ENCODE data around the gene GRK2. TPM values are rescaled to one million over a fixed set of nuclear protein-coding genes. Genes with fewer than 3 reads are reported as not detected.
A peak's percentile ranks its signal among the peaks of the same experiment; 100 is the strongest.

Gene GRK2
- total RNA-seq, 1 donor = 185 TPM

GRCh38 chr11:67290801-67291200 is 24.5 kb downstream of the GRK2 start:
- H3K4me1 ChIP-seq (ENCODE audit: insufficient read depth, low read length) = peaks cover 76% of the 10 kb centered on the region
- peaks cover 4% of the 10 kb centered on the region for H3K9me3 ChIP-seq (ENCODE audit: low read depth, low read length)
- H3K27me3 ChIP-seq (ENCODE audit: insufficient read depth, low read length) = no peaks in the 10 kb centered on the region
- H3K4me3 ChIP-seq (ENCODE audit: low read length) = no peak overlapping the region

- Histone ChIP-seq H3K4me1 (ENCODE audit: insufficient read depth, low read length) (peaks cover 67% of the 10 kb centered on the region), H3K9me3 (ENCODE audit: low read depth, low read length) (peaks cover 8% of the 10 kb centered on the region), H3K4me3 (ENCODE audit: low read length) (no peak overlapping the region), H3K27me3 (ENCODE audit: insufficient read depth, low read length) (no peaks in the 10 kb centered on the region)
Observed at GRCh38 chr11:67291481-67292381, 25.5 kb downstream of the GRK2 start.

- peaks cover 58% of the 10 kb centered on the region for H3K4me1 ChIP-seq (ENCODE audit: insufficient read depth, low read length)
- H3K4me3 ChIP-seq (ENCODE audit: low read length) = no peak overlapping the region
- H3K9me3 ChIP-seq (ENCODE audit: low read depth, low read length) = peaks cover 8% of the 10 kb centered on the region
- no peaks in the 10 kb centered on the region for H3K27me3 ChIP-seq (ENCODE audit: insufficient read depth, low read length)
Observed at GRCh38 chr11:67292671-67293070, 26.4 kb downstream of the GRK2 start.

- H3K4me1 ChIP-seq (ENCODE audit: insufficient read depth, low read length) = peaks cover 55% of the 10 kb centered on the region
- no peak overlapping the region for H3K4me3 ChIP-seq (ENCODE audit: low read length)
- peaks cover 8% of the 10 kb centered on the region for H3K9me3 ChIP-seq (ENCODE audit: low read depth, low read length)
- H3K27me3 ChIP-seq (ENCODE audit: insufficient read depth, low read length) = no peaks in the 10 kb centered on the region
Observed at GRCh38 chr11:67293090-67293489, 26.8 kb downstream of the GRK2 start.

GRCh38 chr11:67295846-67296245 is 29.6 kb downstream of the GRK2 start:
- Histone ChIP-seq H3K4me1 (ENCODE audit: insufficient read depth, low read length) (peaks cover 49% of the 10 kb centered on the region), H3K4me3 (ENCODE audit: low read length) (no peak overlapping the region), H3K27me3 (ENCODE audit: insufficient read depth, low read length) (no peaks in the 10 kb centered on the region), H3K9me3 (ENCODE audit: low read depth, low read length) (peaks cover 8% of the 10 kb centered on the region)

GRCh38 chr11:67298786-67299185 is 32.5 kb downstream of the GRK2 start:
- Histone ChIP-seq H3K4me3 (ENCODE audit: low read length) (no peak overlapping the region), H3K27me3 (ENCODE audit: insufficient read depth, low read length) (no peaks in the 10 kb centered on the region), H3K4me1 (ENCODE audit: insufficient read depth, low read length) (peaks cover 47% of the 10 kb centered on the region), H3K9me3 (ENCODE audit: low read depth, low read length) (peaks cover 8% of the 10 kb centered on the region)

GRCh38 chr11:67299471-67300191 is 33.4 kb downstream of the GRK2 start:
- Histone ChIP-seq H3K4me1 (ENCODE audit: insufficient read depth, low read length) (peaks cover 49% of the 10 kb centered on the region), H3K27me3 (ENCODE audit: insufficient read depth, low read length) (no peaks in the 10 kb centered on the region), H3K4me3 (ENCODE audit: low read length) (no peak overlapping the region), H3K9me3 (ENCODE audit: low read depth, low read length) (peaks cover 8% of the 10 kb centered on the region)

- no peaks in the 10 kb centered on the region for H3K27me3 ChIP-seq (ENCODE audit: insufficient read depth, low read length)
- no peak overlapping the region for H3K4me3 ChIP-seq (ENCODE audit: low read length)
- peaks cover 8% of the 10 kb centered on the region for H3K9me3 ChIP-seq (ENCODE audit: low read depth, low read length)
- H3K4me1 ChIP-seq (ENCODE audit: insufficient read depth, low read length) = peaks cover 52% of the 10 kb centered on the region
Observed at GRCh38 chr11:67300256-67300755, 34.0 kb downstream of the GRK2 start.

- Histone ChIP-seq H3K27me3 (ENCODE audit: insufficient read depth, low read length) (no peaks in the 10 kb centered on the region), H3K4me3 (ENCODE audit: low read length) (no peak overlapping the region), H3K4me1 (ENCODE audit: insufficient read depth, low read length) (peaks cover 52% of the 10 kb centered on the region), H3K9me3 (ENCODE audit: low read depth, low read length) (peaks cover 4% of the 10 kb centered on the region)
Observed at GRCh38 chr11:67300756-67301312, 34.6 kb downstream of the GRK2 start.

- Histone ChIP-seq H3K4me1 (ENCODE audit: insufficient read depth, low read length) (peaks cover 52% of the 10 kb centered on the region), H3K27me3 (ENCODE audit: insufficient read depth, low read length) (no peaks in the 10 kb centered on the region), H3K4me3 (ENCODE audit: low read length) (no peak overlapping the region), H3K9me3 (ENCODE audit: low read depth, low read length) (no peaks in the 10 kb centered on the region)
Observed at GRCh38 chr11:67301313-67301921, 35.1 kb downstream of the GRK2 start.

GRCh38 chr11:67301951-67302516 is 35.8 kb downstream of the GRK2 start:
- Histone ChIP-seq H3K4me1 (ENCODE audit: insufficient read depth, low read length) (peaks cover 52% of the 10 kb centered on the region), H3K9me3 (ENCODE audit: low read depth, low read length) (no peaks in the 10 kb centered on the region), H3K27me3 (ENCODE audit: insufficient read depth, low read length) (no peaks in the 10 kb centered on the region), H3K4me3 (ENCODE audit: low read length) (no peak overlapping the region)

- peaks cover 52% of the 10 kb centered on the region for H3K4me1 ChIP-seq (ENCODE audit: insufficient read depth, low read length)
- no peaks in the 10 kb centered on the region for H3K9me3 ChIP-seq (ENCODE audit: low read depth, low read length)
- H3K27me3 ChIP-seq (ENCODE audit: insufficient read depth, low read length) = no peaks in the 10 kb centered on the region
- peak overlapping the region; percentile 56 for H3K4me3 ChIP-seq (ENCODE audit: low read length)
Observed at GRCh38 chr11:67302571-67303131, 36.4 kb downstream of the GRK2 start.

GRCh38 chr11:67303132-67303834 is 37.0 kb downstream of the GRK2 start, which contains the start of gene SSH3:
Gene SSH3 (plus strand): TSS chr11:67303530. CDS start chr11:67303626, 96 bp downstream.
- H3K4me3 ChIP-seq (ENCODE audit: low read length) = peak within 1 kb of the TSS; percentile 56

More at GRCh38 chr11:67303132-67303834, 37.0 kb downstream of the GRK2 start, which contains the start of gene SSH3:
- H3K9me3 ChIP-seq (ENCODE audit: low read depth, low read length) = no peaks in the 10 kb centered on the region
- H3K4me1 ChIP-seq (ENCODE audit: insufficient read depth, low read length) = peaks cover 48% of the 10 kb centered on the region
- H3K27me3 ChIP-seq (ENCODE audit: insufficient read depth, low read length) = no peaks in the 10 kb centered on the region

Data from mononuclear cell (primary cell).